HG02943 (cell line): ENCODE data around the gene HSD17B3.
"Not testable (repeated sequence)": the region's sequence is repeated elsewhere in the genome, so short reads cannot be mapped to it uniquely, and the experiment has no call there.

ENCODE experiments used
- ATAC-seq: cut with Tn5 transposase; IDR thresholded peaks from one replicate; pipeline ENCODE4 v1.9.1; 2021; ENCODE audit warnings: mild to moderate bottlenecking, low read depth, moderate library complexity; ENCODE audit not compliant: unreplicated experiment

Gene HSD17B3

GRCh38 chr9:96302021-96302420, at the start of gene HSD17B3:
Gene HSD17B3 (minus strand): TSS chr9:96302176. CDS start chr9:96302104, 72 bp downstream.
- no peak for ATAC-seq

- no peak for ATAC-seq
These were observed 48.9 kb upstream of the HSD17B3 start for GRCh38 chr9:96350866-96351265.

- no peak for ATAC-seq
These were observed 46.3 kb upstream of the HSD17B3 start for GRCh38 chr9:96348261-96348660.

GRCh38 chr9:96345551-96345950, 43.6 kb upstream of the HSD17B3 start:
- no peak for ATAC-seq

GRCh38 chr9:96344458-96345180, 42.6 kb upstream of the HSD17B3 start:
- no peak for ATAC-seq

GRCh38 chr9:96343515-96344360, 41.8 kb upstream of the HSD17B3 start:
- ATAC-seq, result no peak

GRCh38 chr9:96342571-96343245, 40.7 kb upstream of the HSD17B3 start:
- no peak for ATAC-seq

- ATAC-seq, result no peak
These were observed 38.7 kb upstream of the HSD17B3 start for GRCh38 chr9:96340707-96341106.

- ATAC-seq, result no peak
These were observed 36.3 kb upstream of the HSD17B3 start for GRCh38 chr9:96338299-96338698.

- no peak for ATAC-seq
These were observed 32.0 kb upstream of the HSD17B3 start for GRCh38 chr9:96333958-96334357.

- no peak for ATAC-seq
These were observed 29.4 kb upstream of the HSD17B3 start for GRCh38 chr9:96331236-96331947.

- ATAC-seq, result no peak
These were observed 25.8 kb upstream of the HSD17B3 start for GRCh38 chr9:96327694-96328352.

GRCh38 chr9:96323169-96323568, 21.2 kb upstream of the HSD17B3 start:
- no peak for ATAC-seq

GRCh38 chr9:96322736-96323135, 20.8 kb upstream of the HSD17B3 start:
- ATAC-seq, result not testable (repeated sequence)

- ATAC-seq, result not testable (repeated sequence)
These were observed 20.2 kb upstream of the HSD17B3 start for GRCh38 chr9:96322210-96322609.

GRCh38 chr9:96321515-96321914, 19.5 kb upstream of the HSD17B3 start:
- no peak for ATAC-seq

- no peak for ATAC-seq
These were observed 18.8 kb upstream of the HSD17B3 start for GRCh38 chr9:96320749-96321280.

- ATAC-seq, result no peak
These were observed 17.1 kb upstream of the HSD17B3 start for GRCh38 chr9:96318921-96319565.

- ATAC-seq, result no peak
These were observed 15.5 kb upstream of the HSD17B3 start for GRCh38 chr9:96317335-96317980.
